Suppressor macrophage treated with lipopolysaccharide for 4 hours (primary cell): ENCODE results near the gene ZNF626.
"Not testable (repeated sequence)": the region's sequence is repeated elsewhere in the genome, so short reads cannot be mapped to it uniquely, and the experiment has no call there.

Source experiments
- DNase-seq: peaks from one replicate; pipeline ENCODE4 v3.0.0-alpha.2; 2020

The ZNF626 gene

DNA sequence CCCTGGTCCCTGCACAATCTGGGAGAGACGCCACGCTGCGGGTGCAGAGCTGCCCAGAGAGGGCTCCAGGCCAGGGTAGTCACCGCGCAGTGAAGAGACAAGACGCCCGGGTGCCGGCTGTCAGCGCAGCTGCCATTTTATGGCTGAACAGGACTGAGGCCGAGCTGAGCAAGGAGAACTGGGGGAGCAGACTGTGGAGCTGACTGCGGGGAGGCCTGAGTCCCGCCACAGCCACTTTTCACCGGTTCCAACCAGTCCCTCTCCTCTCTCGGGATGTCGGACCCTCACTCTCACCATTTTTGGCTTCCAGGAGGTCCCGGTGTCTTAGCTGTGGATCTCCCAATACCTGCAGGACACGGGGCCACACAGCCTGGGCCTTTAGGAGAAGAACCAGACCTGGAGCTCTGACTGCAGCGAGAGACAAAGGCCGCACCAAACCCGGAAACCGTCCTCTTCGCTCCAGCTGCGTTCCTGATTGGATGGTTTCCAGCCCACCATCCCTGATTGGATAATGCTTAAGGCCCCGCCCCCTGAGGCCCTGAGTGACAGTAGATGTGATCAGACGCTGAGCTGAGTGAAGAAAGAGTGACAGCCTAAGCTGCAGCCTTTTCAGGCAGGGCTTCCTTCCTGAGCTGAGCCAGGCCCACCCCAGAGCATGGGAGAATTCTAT is at the start of gene ZNF626:
ZNF626 (minus strand) TSS at position 422 of the 670 bp plus-strand sequence; CDS start at position 297, 125 bp downstream.
- DNase-seq, result peak; percentile 79

DNA sequence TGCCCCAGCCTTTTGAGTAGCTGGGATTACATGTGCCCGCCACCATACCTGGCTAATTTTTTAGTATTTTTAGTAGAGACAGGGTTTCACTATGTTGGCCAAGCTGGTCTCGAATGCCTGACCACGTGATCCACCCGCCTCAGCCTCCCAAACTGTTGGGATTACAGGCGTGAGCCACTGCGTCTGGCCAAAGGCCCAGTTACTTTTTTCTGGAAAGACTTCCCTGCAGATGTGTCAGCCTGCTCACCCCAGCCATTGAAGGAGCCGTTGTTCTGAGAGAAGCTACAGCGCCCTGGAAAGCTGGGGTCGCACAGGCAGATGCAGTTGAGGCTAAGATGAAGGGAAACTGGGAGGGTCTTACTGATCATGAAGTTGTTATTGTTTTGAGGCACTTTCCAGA is 7.9 kb upstream of the ZNF626 start:
- DNase-seq, result no peak

DNA sequence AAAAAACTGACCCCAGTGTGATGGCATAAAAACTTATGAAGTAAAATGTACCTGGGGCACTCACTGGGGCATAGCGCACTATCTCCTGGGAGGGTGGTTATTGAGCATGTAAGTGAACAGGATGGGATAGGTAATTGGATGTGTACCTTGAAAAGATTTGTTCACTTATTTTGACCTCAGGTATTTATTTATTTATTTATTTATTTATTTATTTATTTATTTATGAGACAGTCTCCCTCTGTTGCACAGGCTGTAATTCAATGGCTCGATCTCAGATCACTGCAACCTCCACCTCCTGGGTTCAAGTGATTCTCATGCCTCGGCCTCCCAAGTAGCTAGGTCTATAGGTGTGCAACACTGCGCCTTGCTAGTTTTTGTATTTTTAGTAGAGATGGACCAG is 5.9 kb upstream of the ZNF626 start:
- DNase-seq, result no peak

DNA sequence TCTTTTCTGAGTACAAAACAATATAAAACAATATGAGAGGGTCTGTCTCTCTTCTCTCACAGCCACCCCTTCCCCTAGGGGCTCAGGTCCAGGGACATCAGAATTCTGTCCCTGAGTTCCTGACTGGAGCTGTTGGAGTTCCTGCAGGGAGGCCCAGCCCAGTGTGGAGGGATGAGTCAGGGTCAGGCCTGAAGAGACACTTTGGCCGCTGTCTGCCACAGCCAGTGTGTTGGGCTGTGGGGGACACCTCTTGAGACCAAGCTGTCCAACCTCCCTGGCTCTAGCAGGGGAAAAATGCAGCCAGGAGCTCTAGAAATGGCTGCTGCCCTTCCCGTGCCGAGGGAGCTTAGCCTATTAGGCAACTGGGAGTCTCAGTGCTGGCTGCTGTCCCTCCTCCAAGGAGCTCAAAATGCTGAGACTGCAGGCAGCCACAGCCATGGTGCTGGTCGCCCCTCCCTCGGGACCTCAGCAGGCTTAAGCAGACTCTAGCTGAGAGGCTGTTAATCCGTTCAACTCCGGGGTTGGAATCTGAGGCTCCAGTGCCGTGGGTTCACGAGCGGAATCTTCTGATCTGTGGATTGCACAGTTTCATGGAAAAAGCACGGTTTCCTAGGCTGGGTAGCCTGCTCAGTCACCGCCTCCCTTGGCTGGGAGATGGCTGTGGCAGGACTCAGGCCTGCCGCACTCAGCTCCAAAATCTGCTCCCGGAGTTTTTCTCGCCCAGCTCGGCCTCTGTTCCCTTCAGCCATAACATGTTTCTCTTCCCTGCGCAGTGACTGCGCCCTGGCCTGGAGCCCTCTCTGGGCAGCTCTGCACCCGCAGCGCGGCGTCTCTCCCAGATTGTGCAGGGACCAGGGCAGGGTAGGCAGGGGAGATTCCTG is 3.8 kb upstream of the ZNF626 start:
- no peak for DNase-seq

DNA sequence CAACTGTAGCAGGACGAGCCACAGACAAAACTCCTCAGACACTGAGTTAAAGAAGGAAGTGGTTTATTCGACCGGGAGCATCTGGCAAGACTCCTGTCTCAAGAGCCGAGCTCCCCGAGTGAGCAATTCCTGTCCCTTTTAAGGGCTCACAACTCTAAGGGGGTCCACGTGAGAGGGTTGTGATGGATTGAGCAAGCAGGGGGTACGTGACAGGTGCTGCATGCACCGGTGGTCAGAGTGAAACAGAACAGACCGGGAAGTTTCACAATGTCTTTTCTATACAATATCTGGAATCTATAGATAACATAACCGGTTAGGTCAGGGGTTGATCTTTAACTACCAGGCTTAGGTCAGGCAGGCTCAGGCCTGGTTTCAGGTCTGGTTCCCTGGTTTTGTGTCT is 3.1 kb upstream of the ZNF626 start:
- DNase-seq, result not testable (repeated sequence)

DNA sequence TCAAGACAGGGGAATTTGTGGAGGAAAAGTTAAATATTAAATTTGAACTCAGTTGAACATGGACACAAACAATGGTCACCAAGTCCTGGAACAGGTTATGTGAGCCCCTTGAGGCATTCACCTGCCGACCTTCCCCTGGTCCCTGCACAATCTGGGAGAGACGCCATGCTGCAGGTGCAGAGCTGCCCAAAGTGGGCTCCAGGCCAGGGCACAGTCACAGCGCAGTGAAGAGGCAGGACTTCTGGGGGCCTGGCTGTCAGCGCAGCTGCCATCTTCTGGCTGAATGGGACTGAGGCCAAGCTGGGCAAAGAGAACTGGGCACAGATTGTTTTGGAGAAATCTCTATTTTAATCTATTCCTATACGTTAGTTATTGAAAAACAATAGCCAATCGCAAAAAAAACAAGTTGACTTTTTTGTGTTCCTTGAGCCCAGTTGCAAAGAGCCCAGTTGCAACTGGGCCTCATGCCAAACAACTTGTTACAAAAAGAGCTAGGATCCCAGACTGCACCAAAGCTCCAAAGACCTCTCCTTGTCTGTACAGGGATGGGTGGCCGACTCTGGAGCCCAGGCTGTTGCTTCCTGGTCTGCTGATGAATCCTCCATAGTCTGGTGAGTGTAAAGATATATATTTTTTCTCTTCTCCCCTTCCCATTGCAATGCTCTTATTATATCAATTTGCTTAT is 1.2 kb upstream of the ZNF626 start:
- DNase-seq, result no peak

DNA sequence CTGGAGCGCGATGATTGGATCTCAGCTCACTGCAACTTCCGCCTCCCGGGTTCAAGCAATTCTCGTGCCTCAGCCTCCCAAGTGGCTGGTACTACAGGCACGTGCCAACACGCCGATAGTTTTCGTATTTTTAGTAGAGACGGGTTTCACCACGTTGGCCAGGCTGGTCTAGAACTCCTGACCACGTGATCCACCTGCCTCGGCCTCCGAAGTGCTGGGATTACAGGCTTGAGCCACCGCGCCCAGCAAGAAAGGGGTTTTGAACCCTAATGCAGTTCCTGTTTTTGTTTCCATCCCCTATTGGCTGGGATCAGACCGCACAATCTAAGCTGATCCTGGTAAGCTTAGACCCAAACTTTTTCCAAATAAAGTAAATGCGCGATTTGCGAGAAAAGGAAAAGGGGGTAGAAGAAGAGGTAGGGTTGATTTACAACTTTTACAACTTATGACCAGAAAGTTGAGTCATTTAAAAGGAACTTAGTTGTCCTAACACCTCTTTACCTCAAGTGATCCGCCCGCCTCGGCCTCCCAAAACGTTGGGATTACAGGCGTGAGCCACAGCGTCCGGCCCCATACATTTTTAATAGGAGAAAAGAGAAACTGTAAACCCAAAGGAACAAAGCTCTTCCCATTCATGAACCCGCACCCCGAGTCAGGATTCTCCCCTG is 764 bp downstream of the ZNF626 start:
- no peak for DNase-seq

DNA sequence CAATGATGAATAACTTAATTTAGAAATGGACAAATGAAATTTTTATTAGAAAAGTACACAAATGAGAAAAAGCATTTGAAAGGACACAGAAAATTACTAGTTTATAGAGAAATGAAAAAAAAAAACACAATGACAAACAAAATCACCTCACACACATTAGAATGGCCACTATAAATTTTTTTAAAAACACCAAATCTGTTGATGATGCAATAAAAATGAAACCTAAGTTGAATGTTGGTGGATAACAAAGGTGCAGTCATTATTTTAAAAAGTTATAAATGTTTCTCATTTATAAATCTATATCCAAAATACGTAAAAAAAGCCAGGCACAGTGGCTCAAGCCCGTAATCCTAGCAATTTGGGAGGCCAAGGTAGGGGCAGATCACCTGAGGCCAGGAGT is 20.8 kb downstream of the ZNF626 start:
- DNase-seq, result no peak

DNA sequence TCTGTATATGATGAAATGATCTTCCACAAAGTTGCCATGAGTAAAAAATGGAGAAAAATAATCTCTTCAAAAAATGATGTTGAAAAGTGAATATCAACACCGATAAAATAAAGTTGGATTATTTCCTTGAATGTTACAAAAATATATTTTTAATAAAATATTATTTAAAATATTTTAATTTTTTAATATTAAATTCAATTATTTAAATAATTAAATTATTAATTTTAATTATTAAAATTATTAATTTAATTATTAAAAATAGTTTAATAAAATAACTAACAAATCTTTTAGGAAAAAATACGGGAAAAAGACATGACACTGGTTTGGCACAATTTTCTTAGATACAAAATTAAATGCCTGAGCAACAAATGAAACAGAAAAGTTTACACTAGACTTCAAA is 21.3 kb downstream of the ZNF626 start:
- no peak for DNase-seq

DNA sequence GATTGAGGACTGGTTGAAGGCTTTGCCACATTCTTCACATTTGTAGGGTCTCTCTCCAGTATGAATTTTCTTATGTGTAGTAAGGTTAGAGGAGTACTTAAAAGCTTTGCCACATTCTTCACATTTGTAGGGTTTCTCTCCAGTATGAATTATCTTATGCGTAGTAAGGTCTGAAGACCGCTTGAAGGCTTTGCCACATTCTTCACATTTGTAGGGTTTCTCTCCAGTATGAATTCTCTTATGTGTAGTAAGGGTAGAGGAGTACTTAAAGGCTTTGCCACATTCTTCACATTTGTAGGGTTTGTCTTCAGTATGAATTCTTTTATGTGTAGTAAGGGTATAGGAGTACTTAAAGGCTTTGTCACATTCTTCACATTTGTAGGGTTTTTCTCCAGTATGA is 36.8 kb downstream of the ZNF626 start:
- DNase-seq, result not testable (repeated sequence)

DNA sequence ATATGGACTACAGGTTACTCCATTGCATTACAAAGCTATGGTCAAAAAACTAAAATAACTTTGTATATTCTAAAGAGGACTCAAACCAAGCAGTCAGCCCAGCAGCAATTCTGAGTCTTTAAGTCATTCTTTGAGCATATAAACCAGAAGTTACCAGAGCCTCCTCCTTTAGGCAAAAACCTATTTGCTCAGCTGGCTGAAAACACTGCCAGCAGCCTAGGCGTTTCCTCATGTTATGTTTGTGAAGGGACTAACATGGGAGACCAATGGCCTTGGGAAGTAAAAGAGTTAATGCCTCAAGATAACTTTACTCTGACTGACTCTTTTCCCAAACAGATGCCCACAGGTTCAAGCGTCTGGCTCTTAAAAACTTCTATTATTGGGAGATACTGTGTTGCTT is 45.3 kb downstream of the ZNF626 start:
- no peak for DNase-seq

DNA sequence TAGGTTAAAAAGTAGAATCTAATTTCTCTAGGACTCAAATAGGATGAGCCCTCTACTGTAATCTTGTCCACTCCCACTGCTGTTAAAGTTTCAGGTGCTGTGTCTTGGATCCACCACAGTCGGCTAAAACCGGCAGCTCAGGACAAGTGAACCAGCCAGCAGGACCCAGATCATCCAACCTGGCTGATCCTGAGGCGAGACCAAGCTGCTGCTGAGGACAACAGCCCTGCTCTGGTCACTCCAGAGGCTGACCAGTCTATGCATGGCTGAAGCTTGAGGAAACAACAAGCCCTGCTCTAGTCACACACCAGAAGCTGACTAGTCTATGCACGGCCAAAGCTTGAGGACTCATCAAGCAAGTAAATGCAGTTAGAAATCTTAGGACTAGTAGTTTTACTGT is 46.4 kb downstream of the ZNF626 start:
- not testable (repeated sequence) for DNase-seq

DNA sequence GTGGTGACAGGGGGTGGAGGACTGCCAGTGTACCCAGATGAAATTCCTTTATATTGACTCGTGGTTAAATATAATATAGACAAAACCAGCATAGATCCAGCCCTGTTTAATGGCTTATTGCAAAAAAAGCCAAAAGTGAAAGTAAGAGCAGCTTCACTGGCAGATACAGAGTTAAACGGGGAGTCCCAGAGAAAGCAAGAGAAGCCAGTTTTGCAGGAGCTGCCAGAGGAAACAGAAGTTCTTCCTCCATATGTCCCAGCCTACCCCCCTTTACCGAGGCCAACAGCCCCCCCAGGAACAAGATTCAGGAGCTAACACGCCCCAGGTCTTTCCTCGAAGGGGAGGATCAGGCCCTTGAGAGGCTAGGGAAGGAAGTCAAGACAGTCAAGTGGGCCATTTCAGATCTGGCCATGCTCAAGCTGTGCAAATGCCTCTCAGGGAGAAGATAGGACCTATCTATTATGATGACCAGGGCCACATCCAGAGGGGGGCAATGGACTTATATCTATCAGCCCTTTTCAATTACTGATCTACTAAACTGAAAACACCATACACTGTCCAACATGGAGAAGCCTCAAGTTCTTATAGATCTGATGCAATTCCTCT is 48.6 kb downstream of the ZNF626 start:
- DNase-seq, result no peak

DNA sequence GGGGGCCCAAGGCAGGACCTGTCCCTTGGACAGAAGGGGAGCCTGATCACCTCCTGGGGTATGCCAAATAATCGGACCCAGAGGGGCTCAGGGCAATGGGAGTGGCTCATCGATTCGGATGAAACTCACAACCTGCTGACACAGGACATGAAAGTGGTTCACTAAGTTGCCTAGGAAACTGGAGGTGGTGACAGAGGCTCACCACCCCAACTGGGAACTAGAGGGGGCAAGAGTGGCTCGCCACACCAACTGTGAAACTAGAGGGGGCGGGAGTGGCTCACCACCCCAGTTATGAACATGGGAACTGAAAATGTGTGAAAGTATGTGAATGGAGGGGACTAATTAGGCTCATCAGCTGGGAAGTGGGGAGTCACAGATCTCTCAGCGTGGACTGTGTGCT is 49.5 kb downstream of the ZNF626 start:
- DNase-seq, result no peak

DNA sequence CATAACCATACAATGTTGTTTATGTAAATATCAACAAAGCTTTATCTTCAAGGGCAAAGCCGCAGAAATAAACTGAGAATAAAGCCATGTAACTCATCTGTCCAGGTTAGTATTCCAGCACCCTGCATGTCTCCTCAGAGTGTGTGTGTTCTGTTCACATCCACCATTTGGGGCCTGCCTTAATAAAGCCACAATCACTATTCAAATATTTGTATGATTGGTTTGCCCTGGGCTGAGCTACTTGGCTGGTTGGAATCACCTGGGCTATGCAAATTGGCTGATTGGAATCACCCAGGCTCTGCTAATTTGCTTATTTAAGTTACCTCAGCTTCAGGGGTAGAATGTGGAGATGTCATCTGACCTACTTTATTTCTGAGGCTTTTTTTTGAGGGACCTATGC is 53.4 kb downstream of the ZNF626 start:
- DNase-seq, result no peak
